OCI-LY3 (cell line): Measurements from ENCODE around the gene PRR23E.

Source experiments
- EZH2phosphoT487 ChIP-seq: fragments of 200-600 bp; shearing (Covaris generic); IDR thresholded peaks from 2 replicates; pipeline ENCODE4 v1.6.1; 2018; ENCODE audit warnings: antibody characterized with exemption, mixed run types, low read depth
- TF ChIP-seq, protein P1 (sequence below): fragments of 200-600, 300-600 bp; sonication (generic); IDR thresholded peaks from 2 replicates; pipeline ENCODE4 v1.5.1; 2014; ENCODE audit warnings: antibody characterized with exemption, low read length, low read depth

DNA sequence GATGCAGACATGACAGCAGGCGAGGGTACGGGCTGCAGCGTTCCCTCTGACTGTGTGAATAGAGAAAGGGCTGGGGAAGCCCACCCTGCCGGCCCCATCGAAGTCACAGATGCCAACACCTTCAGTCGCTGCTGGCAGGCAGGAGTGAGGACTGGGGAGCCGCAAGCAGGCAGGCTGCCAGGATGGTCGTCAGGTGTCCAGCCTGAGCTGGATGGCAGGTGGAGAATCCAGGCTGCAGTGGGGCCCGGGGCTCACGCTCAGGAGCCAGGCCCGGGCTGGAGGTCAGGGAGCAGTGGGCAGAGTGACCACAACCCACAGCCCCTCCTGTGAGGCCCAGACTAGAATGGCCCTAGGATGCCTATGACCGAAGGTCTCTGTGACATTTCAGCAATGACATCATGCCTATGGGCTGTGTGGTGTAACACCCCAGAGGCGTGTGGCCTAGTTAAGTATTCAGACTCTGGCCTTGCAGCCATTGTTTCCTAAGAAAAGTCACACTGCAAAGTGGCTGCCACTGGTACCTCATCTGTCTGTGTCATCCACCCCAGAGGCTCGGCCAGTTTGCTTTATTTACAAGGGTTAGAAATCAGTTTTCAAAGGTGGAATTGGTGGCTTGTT lies 15.7 kb downstream of the PRR23E start:
- TF ChIP-seq, protein P1, sequence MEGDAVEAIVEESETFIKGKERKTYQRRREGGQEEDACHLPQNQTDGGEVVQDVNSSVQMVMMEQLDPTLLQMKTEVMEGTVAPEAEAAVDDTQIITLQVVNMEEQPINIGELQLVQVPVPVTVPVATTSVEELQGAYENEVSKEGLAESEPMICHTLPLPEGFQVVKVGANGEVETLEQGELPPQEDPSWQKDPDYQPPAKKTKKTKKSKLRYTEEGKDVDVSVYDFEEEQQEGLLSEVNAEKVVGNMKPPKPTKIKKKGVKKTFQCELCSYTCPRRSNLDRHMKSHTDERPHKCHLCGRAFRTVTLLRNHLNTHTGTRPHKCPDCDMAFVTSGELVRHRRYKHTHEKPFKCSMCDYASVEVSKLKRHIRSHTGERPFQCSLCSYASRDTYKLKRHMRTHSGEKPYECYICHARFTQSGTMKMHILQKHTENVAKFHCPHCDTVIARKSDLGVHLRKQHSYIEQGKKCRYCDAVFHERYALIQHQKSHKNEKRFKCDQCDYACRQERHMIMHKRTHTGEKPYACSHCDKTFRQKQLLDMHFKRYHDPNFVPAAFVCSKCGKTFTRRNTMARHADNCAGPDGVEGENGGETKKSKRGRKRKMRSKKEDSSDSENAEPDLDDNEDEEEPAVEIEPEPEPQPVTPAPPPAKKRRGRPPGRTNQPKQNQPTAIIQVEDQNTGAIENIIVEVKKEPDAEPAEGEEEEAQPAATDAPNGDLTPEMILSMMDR = no peak
- no peak for TF ChIP-seq EZH2phosphoT487
